H9 (cell line): Measurements from ENCODE around the gene SMURF1. TPM values are rescaled to one million over a fixed set of nuclear protein-coding genes. Genes with fewer than 3 reads are reported as not detected.

Experiments
- DNase-seq: peaks from one replicate; pipeline ENCODE4 v3.0.0-alpha.2; 2017
- H2AFZ ChIP-seq: one replicate; pipeline ENCODE4 v1.6.1; 2013; ENCODE audit warnings: mild to moderate bottlenecking, low read length, control low read depth, moderate library complexity
- H2AK5ac ChIP-seq: 2 replicates; pipeline ENCODE4 v1.6.1; 2013; ENCODE audit warnings: low read length, control low read depth, mixed read lengths; ENCODE audit not compliant: insufficient read length
- H2BK120ac ChIP-seq: one replicate; pipeline ENCODE4 v1.6.1; 2013; ENCODE audit warnings: low read depth, mild to moderate bottlenecking, low read length, control low read depth, inconsistent platforms; ENCODE audit not compliant: poor library complexity, severe bottlenecking
- H2BK12ac ChIP-seq: 2 replicates; pipeline ENCODE4 v1.6.1; 2013; ENCODE audit warnings: low read length, control low read depth, mixed read lengths, low read depth; ENCODE audit not compliant: insufficient read length
- H2BK15ac ChIP-seq: 2 replicates; pipeline ENCODE4 v1.6.1; 2013; ENCODE audit warnings: low read depth, low read length, control low read depth
- H2BK20ac ChIP-seq: one replicate; pipeline ENCODE4 v1.6.1; 2013; ENCODE audit warnings: low read depth, mild to moderate bottlenecking, low read length, control low read depth, inconsistent platforms; ENCODE audit not compliant: poor library complexity, severe bottlenecking
- H2BK5ac ChIP-seq: 2 replicates; pipeline ENCODE4 v1.6.1; 2013; ENCODE audit warnings: low read length, control low read depth, mixed read lengths; ENCODE audit not compliant: insufficient read length
- H3K14ac ChIP-seq: 2 replicates; pipeline ENCODE4 v1.6.1; 2013; ENCODE audit warnings: low read length, control low read depth; ENCODE audit not compliant: insufficient read depth
- H3K18ac ChIP-seq: 2 replicates; pipeline ENCODE4 v1.6.1; 2013; ENCODE audit warnings: low read depth, mild to moderate bottlenecking, mixed read lengths, low read length, control low read depth; ENCODE audit not compliant: insufficient read length
- H3K23ac ChIP-seq: 2 replicates; pipeline ENCODE4 v1.6.1; 2013; ENCODE audit warnings: low read length, control low read depth, mixed read lengths, low read depth; ENCODE audit not compliant: insufficient read length
- H3K23me2 ChIP-seq: 2 replicates; pipeline ENCODE4 v1.6.1; 2013; ENCODE audit warnings: low read depth, mild to moderate bottlenecking, mixed read lengths, low read length, control low read depth; ENCODE audit not compliant: insufficient read length, poor library complexity, severe bottlenecking
- H3K27ac ChIP-seq: 2 replicates; pipeline ENCODE4 v1.5.1; 2013; ENCODE audit warnings: low read length, control low read depth, mixed read lengths, low read depth; ENCODE audit not compliant: insufficient read length
- H3K27me3 ChIP-seq: 2 replicates; pipeline ENCODE4 v1.6.1; 2013; ENCODE audit warnings: low read length, control low read depth, inconsistent platforms; ENCODE audit not compliant: insufficient read depth
- H3K4ac ChIP-seq: 2 replicates; pipeline ENCODE4 v1.6.1; 2013; ENCODE audit warnings: low read depth, mild to moderate bottlenecking, control low read depth, inconsistent platforms, low read length, moderate library complexity
- H3K4me1 ChIP-seq: 2 replicates; pipeline ENCODE4 v1.6.1; 2013; ENCODE audit warnings: low read length, control low read depth, inconsistent platforms; ENCODE audit not compliant: insufficient read depth
- H3K4me2 ChIP-seq: 2 replicates; pipeline ENCODE4 v1.6.1; 2013; ENCODE audit warnings: low read length, control low read depth, mixed read lengths; ENCODE audit not compliant: insufficient read length, insufficient read depth
- H3K56ac ChIP-seq: 2 replicates; pipeline ENCODE4 v1.6.1; 2013; ENCODE audit warnings: low read depth, mild to moderate bottlenecking, mixed read lengths, low read length, control low read depth; ENCODE audit not compliant: insufficient read length
- H3K79me1 ChIP-seq: 2 replicates; pipeline ENCODE4 v1.6.1; 2013; ENCODE audit warnings: low read depth, mild to moderate bottlenecking, moderate library complexity, low read length, control low read depth, inconsistent platforms; ENCODE audit not compliant: insufficient read depth, poor library complexity, severe bottlenecking
- H3K79me2 ChIP-seq: 2 replicates; pipeline ENCODE4 v1.6.1; 2013; ENCODE audit warnings: low read length, control low read depth, inconsistent platforms; ENCODE audit not compliant: insufficient read depth
- H3K9ac ChIP-seq: 2 replicates; pipeline ENCODE4 v1.6.1; 2013; ENCODE audit warnings: low read length, control low read depth, mixed read lengths; ENCODE audit not compliant: insufficient read length; ENCODE audit errors: extremely low read depth
- H3K9me3 ChIP-seq: one replicate; pipeline ENCODE4 v1.6.1; 2013; ENCODE audit warnings: low read depth, low read length, inconsistent platforms; ENCODE audit not compliant: control insufficient read depth
- H3T11ph ChIP-seq: one replicate; pipeline ENCODE4 v1.6.1; 2013; ENCODE audit warnings: mild to moderate bottlenecking, low read length, control low read depth, inconsistent platforms
- H4K20me1 ChIP-seq: one replicate; pipeline ENCODE4 v1.6.1; 2013; ENCODE audit not compliant: control insufficient read depth, insufficient read length, insufficient read depth
- H4K5ac ChIP-seq: 2 replicates; pipeline ENCODE4 v1.6.1; 2013; ENCODE audit warnings: low read depth, mild to moderate bottlenecking, mixed read lengths, low read length, control low read depth; ENCODE audit not compliant: insufficient read length
- H4K8ac ChIP-seq: replicated peaks from 2 replicates; pipeline ENCODE4 v1.6.1; 2013; ENCODE audit warnings: low read length, control low read depth, mixed read lengths, low read depth; ENCODE audit not compliant: insufficient read length
- H4K91ac ChIP-seq: 2 replicates; pipeline ENCODE4 v1.6.1; 2013; ENCODE audit warnings: low read depth, mild to moderate bottlenecking, moderate library complexity, mixed read lengths, low read length, control low read depth; ENCODE audit not compliant: insufficient read length
- H3K27ac Mint-ChIP-seq, 3 experiments: 2 replicates in 2 of 3; 3 replicates in 1 of 3; pipeline ENCODE4 v1.8.0; 2020 to 2021; ENCODE audit warnings: mixed read lengths in 3 of 3, mild to moderate bottlenecking in 1 of 3, moderate library complexity in 1 of 3
- H3K27me3 Mint-ChIP-seq: 2 replicates; pipeline ENCODE4 v1.8.0; 2021; ENCODE audit warnings: low read depth, mild to moderate bottlenecking, moderate library complexity, mixed read lengths
- H3K36me3 Mint-ChIP-seq, 3 experiments: 2 replicates in 2 of 3; 3 replicates in 1 of 3; pipeline ENCODE4 v1.8.0; 2020 to 2021; ENCODE audit warnings: low read depth in 3 of 3, mixed read lengths in 3 of 3; ENCODE audit not compliant: insufficient read depth in 1 of 3
- H3K4me1 Mint-ChIP-seq, 2 experiments: 2 replicates each; pipeline ENCODE4 v1.8.0; 2020; ENCODE audit warnings: mixed read lengths in 2 of 2
- H3K4me3 Mint-ChIP-seq, 2 experiments: 2 replicates in 1 of 2; 3 replicates in 1 of 2; pipeline ENCODE4 v1.8.0; 2020 to 2021; ENCODE audit warnings: mild to moderate bottlenecking in 2 of 2, mixed read lengths in 2 of 2, moderate library complexity in 1 of 2
- H3K9me3 Mint-ChIP-seq, 2 experiments: 2 replicates in 1 of 2; 3 replicates in 1 of 2; pipeline ENCODE4 v1.8.0; 2020; ENCODE audit warnings: mild to moderate bottlenecking in 2 of 2, mixed read lengths in 2 of 2, moderate library complexity in 1 of 2
- CTCF ChIP-seq: fragments of 200-600 bp; sonication (generic); conservative IDR thresholded peaks from 3 replicates; pipeline ENCODE4 v1.8.0; 2021; ENCODE audit warnings: antibody characterized with exemption, mild to moderate bottlenecking
- WGBS: extraction: QIAGEN DNeasy Blood & Tissue Kit; methylation state at CpG from one replicate; pipeline ENCODE4 v1.1.7; 2013; ENCODE audit warnings: missing lambda C conversion rate, low lambda C conversion rate, mixed read lengths; ENCODE audit not compliant: insufficient read length; ENCODE audit errors: extremely low coverage; 5-methylcytosine and 5-hydroxymethylcytosine counted together
- total RNA-seq: library from RNA; stranded (reverse); gene quantifications from 2 replicates; pipeline ENCODE4 v1.2.1, GENCODE V29; 2021

The SMURF1 gene
- total RNA-seq, 1 experiment from 2014 or later: 29.4 TPM

GRCh38 chr7:99170730-99171074 is 26.8 kb upstream of the SMURF1 start:
- Histone ChIP-seq H2BK12ac (no peak overlapping the region), H3K9ac (no peak overlapping the region), H2AK5ac (no peak overlapping the region), H2BK5ac (no peak overlapping the region), H3K9me3 (no peaks in the 10 kb centered on the region), H3K14ac (no peak overlapping the region), H3K4me2 (no peak overlapping the region), H3K23me2 (no peaks in the 10 kb centered on the region), H2BK120ac (no peak overlapping the region), H4K91ac (no peak overlapping the region), H4K20me1 (no peaks in the 10 kb centered on the region), H2BK15ac (no peak overlapping the region), H3T11ph (no peak overlapping the region), H3K18ac (no peak overlapping the region), H2BK20ac (no peak overlapping the region), H3K56ac (no peak overlapping the region), H3K4ac (no peak overlapping the region), H4K5ac (no peak overlapping the region), H4K8ac (no peak overlapping the region), H2AFZ (no peak overlapping the region), H3K27ac (no peak overlapping the region), H3K23ac (no peak overlapping the region), H3K79me1 (no peaks in the 10 kb centered on the region), H3K79me2 (no peaks in the 10 kb centered on the region), H3K4me1 (no peaks in the 10 kb centered on the region), H3K27me3 (no peaks in the 10 kb centered on the region)
- peaks cover 8 to 10% of the 10 kb centered on the region in 2 experiments; a peak in 4 of 5 replicates for H3K9me3 Mint-ChIP-seq
- H3K4me1 Mint-ChIP-seq: no peaks in the 10 kb centered on the region
- H3K4me3 Mint-ChIP-seq: no peak overlapping the region
- WGBS: no CpG with 5 or more reads among the region's 3 CpGs
- TF ChIP-seq CTCF: no peak
- no peak overlapping the region for H3K27ac Mint-ChIP-seq
- peaks cover 0 to 4% (median 0%) of the 10 kb centered on the region in 3 experiments; a peak in 1 of 7 replicates for H3K36me3 Mint-ChIP-seq
- H3K27me3 Mint-ChIP-seq: peaks cover 23% of the 10 kb centered on the region
- DNase-seq: no peak
